GM12878 (cell line): ENCODE results near the gene P2RX4.

Experiments used
- BCL3 ChIP-seq: IDR thresholded peaks from 2 replicates; pipeline ENCODE4 v1.6.1; 2011; ENCODE audit warnings: borderline replicate concordance, low read depth, mild to moderate bottlenecking, moderate library complexity, low read length; ENCODE audit not compliant: insufficient read depth, poor library complexity, severe bottlenecking
- E2F4 ChIP-seq: IDR thresholded peaks from 2 replicates; pipeline ENCODE4 v1.6.1; 2012; ENCODE audit warnings: low read depth, low read length, improper control_type of control experiment
- EP300 ChIP-seq, 2 experiments: fragments of 150-350 bp in 1 of 2; IDR thresholded peaks; 2 replicates each; pipeline ENCODE4 v1.6.1; 2011 to 2012; ENCODE audit warnings: low read depth in 2 of 2, low read length in 2 of 2, borderline replicate concordance in 1 of 2, improper control_type of control experiment in 1 of 2, inconsistent platforms in 1 of 2; ENCODE audit not compliant: control insufficient read depth in 1 of 2
- NRF1 ChIP-seq: conservative IDR thresholded peaks from 2 replicates; pipeline ENCODE4 v1.6.1; 2011; ENCODE audit warnings: mild to moderate bottlenecking, low read depth, low read length, improper control_type of control experiment
- TF ChIP-seq, protein P1 (sequence below), 3 experiments: IDR thresholded peaks in 2 of 3; conservative IDR thresholded peaks in 1 of 3; 2 replicates each; pipeline ENCODE4 v1.5.1; 2011; ENCODE audit warnings: low read depth in 3 of 3, low read length in 3 of 3, mild to moderate bottlenecking in 3 of 3, control low read depth in 2 of 3, moderate library complexity in 2 of 3, inconsistent platforms in 1 of 3, mixed read lengths in 1 of 3; ENCODE audit not compliant: control insufficient read depth in 2 of 3, insufficient read depth in 1 of 3; ENCODE audit errors: extremely low read depth in 1 of 3

DNA sequence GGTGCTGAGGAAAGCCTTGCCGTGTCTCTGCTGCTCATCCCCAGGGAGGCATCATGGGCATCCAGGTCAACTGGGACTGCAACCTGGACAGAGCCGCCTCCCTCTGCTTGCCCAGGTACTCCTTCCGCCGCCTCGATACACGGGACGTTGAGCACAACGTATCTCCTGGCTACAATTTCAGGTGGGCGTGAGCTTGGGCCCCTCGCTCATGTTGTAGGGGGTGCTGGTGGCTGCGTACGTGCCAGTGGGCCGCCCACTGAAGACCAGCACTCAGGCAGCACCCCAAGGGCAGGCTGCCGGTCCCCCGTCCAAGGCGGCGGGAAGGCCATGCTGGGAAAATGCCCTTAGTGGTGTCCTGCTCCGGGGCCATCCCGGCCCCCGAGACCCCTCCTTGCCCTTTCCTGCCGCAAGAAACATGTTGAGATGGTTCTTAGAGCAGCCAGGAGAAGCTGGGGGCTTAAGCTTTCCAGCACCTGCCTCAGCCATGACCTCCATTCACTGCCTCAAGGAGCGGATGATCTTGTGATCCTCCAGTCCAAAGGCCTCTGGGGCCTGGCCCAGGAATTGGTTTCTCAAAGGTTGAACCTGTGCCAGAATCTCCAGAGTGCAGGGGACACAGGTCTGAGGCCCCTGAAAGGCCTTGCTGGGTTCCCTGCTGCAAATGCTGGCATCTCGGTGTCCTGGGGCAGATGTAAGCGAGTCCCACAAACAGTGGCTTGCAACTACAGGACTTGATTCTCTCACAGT is 19.2 kb downstream of the P2RX4 start:
- TF ChIP-seq, protein P1, sequence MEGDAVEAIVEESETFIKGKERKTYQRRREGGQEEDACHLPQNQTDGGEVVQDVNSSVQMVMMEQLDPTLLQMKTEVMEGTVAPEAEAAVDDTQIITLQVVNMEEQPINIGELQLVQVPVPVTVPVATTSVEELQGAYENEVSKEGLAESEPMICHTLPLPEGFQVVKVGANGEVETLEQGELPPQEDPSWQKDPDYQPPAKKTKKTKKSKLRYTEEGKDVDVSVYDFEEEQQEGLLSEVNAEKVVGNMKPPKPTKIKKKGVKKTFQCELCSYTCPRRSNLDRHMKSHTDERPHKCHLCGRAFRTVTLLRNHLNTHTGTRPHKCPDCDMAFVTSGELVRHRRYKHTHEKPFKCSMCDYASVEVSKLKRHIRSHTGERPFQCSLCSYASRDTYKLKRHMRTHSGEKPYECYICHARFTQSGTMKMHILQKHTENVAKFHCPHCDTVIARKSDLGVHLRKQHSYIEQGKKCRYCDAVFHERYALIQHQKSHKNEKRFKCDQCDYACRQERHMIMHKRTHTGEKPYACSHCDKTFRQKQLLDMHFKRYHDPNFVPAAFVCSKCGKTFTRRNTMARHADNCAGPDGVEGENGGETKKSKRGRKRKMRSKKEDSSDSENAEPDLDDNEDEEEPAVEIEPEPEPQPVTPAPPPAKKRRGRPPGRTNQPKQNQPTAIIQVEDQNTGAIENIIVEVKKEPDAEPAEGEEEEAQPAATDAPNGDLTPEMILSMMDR (IDR thresholded peaks at IDR 0.05 in 2 of 3, conservative IDR thresholded peaks at IDR 0.05 in 1 of 3; ENCODE audit: control insufficient read depth in 2 of 3, extremely low read depth in 1 of 3, insufficient read depth in 1 of 3, low read depth in 3 of 3, low read length in 3 of 3): no peak
- TF ChIP-seq NRF1 (no peak), BCL3 (no peak), EP300 (IDR thresholded peaks at IDR 0.05; ENCODE audit: borderline replicate concordance in 1 of 2, control insufficient read depth in 1 of 2, low read depth in 2 of 2, low read length in 2 of 2) (no peak), E2F4 (no peak)
